GM23338 (cell line): Measurements from ENCODE around the gene MPHOSPH9.

Experiments
- CREB1 ChIP-seq: fragments of 250-450 bp; sonication (Bioruptor Pico); IDR thresholded peaks from 2 replicates; pipeline ENCODE4 v1.5.0; 2020; ENCODE audit warnings: low read depth, mild to moderate bottlenecking, moderate library complexity
- EZH2 ChIP-seq: fragments of 200-600 bp; sonication (generic); IDR thresholded peaks from one replicate; pipeline ENCODE4 v1.8.0; 2017; ENCODE audit warnings: antibody characterized with exemption, mild to moderate bottlenecking, low read depth; ENCODE audit not compliant: unreplicated experiment
- EZH2phosphoT487 ChIP-seq: fragments of 200-600 bp; sonication (generic); IDR thresholded peaks from one replicate; pipeline ENCODE4 v1.8.1; 2018; ENCODE audit warnings: antibody characterized with exemption; ENCODE audit not compliant: unreplicated experiment
- ZNF331 ChIP-seq: fragments of 250-450 bp; sonication (Bioruptor Pico); IDR thresholded peaks from 2 replicates; pipeline ENCODE4 v1.5.0; 2020; ENCODE audit warnings: low read depth, mild to moderate bottlenecking, moderate library complexity
- TF ChIP-seq, protein P1 (sequence below), 2 experiments: fragments of 200-600 bp in 1 of 2; sonication (generic) in 1 of 2; conservative IDR thresholded peaks; 2 replicates each; pipeline versions ENCODE4 v1.5.1 to v1.6.1; 2016 to 2017; ENCODE audit warnings: antibody characterized with exemption in 2 of 2, low read depth in 2 of 2, mild to moderate bottlenecking in 2 of 2, moderate library complexity in 1 of 2
- TF ChIP-seq, protein P2 (sequence below): IDR thresholded peaks from one replicate; pipeline ENCODE4 v1.6.1; 2018; ENCODE audit warnings: antibody characterized with exemption; ENCODE audit not compliant: unreplicated experiment

DNA sequence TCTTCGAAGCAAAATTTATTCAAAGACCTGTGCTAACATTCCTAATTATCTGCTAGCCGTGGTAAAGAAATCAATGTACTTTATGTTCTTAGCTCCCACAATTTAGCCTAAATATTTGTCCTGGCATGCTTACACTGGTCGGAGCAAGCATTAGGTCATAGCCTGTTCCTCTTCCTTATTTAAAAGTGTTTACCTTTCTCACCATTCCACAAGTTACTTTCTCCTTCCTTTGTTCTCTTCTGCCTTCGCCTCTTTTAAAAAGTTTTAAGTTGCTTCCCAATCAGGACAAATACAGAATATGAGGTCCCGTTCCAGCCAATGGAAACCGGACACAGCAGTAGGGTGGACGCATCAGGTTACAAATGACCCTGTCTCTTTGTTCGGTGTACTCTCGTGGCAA, 27.1 kb upstream of the MPHOSPH9 start:
- TF ChIP-seq, protein P1, sequence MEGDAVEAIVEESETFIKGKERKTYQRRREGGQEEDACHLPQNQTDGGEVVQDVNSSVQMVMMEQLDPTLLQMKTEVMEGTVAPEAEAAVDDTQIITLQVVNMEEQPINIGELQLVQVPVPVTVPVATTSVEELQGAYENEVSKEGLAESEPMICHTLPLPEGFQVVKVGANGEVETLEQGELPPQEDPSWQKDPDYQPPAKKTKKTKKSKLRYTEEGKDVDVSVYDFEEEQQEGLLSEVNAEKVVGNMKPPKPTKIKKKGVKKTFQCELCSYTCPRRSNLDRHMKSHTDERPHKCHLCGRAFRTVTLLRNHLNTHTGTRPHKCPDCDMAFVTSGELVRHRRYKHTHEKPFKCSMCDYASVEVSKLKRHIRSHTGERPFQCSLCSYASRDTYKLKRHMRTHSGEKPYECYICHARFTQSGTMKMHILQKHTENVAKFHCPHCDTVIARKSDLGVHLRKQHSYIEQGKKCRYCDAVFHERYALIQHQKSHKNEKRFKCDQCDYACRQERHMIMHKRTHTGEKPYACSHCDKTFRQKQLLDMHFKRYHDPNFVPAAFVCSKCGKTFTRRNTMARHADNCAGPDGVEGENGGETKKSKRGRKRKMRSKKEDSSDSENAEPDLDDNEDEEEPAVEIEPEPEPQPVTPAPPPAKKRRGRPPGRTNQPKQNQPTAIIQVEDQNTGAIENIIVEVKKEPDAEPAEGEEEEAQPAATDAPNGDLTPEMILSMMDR (conservative IDR thresholded peaks at IDR 0.05; ENCODE audit: low read depth in 2 of 2), result no peak
- no peak for TF ChIP-seq EZH2phosphoT487
- TF ChIP-seq EZH2, result no peak
- no peak for TF ChIP-seq ZNF331
- TF ChIP-seq, protein P2, sequence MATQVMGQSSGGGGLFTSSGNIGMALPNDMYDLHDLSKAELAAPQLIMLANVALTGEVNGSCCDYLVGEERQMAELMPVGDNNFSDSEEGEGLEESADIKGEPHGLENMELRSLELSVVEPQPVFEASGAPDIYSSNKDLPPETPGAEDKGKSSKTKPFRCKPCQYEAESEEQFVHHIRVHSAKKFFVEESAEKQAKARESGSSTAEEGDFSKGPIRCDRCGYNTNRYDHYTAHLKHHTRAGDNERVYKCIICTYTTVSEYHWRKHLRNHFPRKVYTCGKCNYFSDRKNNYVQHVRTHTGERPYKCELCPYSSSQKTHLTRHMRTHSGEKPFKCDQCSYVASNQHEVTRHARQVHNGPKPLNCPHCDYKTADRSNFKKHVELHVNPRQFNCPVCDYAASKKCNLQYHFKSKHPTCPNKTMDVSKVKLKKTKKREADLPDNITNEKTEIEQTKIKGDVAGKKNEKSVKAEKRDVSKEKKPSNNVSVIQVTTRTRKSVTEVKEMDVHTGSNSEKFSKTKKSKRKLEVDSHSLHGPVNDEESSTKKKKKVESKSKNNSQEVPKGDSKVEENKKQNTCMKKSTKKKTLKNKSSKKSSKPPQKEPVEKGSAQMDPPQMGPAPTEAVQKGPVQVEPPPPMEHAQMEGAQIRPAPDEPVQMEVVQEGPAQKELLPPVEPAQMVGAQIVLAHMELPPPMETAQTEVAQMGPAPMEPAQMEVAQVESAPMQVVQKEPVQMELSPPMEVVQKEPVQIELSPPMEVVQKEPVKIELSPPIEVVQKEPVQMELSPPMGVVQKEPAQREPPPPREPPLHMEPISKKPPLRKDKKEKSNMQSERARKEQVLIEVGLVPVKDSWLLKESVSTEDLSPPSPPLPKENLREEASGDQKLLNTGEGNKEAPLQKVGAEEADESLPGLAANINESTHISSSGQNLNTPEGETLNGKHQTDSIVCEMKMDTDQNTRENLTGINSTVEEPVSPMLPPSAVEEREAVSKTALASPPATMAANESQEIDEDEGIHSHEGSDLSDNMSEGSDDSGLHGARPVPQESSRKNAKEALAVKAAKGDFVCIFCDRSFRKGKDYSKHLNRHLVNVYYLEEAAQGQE, result no peak
- TF ChIP-seq CREB1 (CRISPR knock-in tag), result no peak
